HUES64 (cell line): ENCODE results near the gene ZNF559.
"Not testable (repeated sequence)": the region's sequence is repeated elsewhere in the genome, so short reads cannot be mapped to it uniquely, and the experiment has no call there.

Source experiments
- H3K27ac ChIP-seq: 2 replicates; pipeline ENCODE4 v1.7.0; 2013; ENCODE audit warnings: low read depth, low read length, inconsistent platforms
- H3K27me3 ChIP-seq: 2 replicates; pipeline ENCODE4 v1.6.1; 2013; ENCODE audit warnings: mild to moderate bottlenecking, low read length; ENCODE audit not compliant: insufficient read depth
- H3K36me3 ChIP-seq: 2 replicates; pipeline ENCODE4 v1.6.1; 2013; ENCODE audit warnings: mild to moderate bottlenecking, low read length; ENCODE audit not compliant: insufficient read depth
- H3K4me1 ChIP-seq: 2 replicates; pipeline ENCODE4 v1.6.1; 2013; ENCODE audit warnings: mild to moderate bottlenecking, low read length, moderate library complexity; ENCODE audit not compliant: insufficient read depth
- H3K4me3 ChIP-seq: 2 replicates; pipeline ENCODE4 v1.5.1; 2013; ENCODE audit warnings: mild to moderate bottlenecking, low read length, moderate library complexity
- H3K9ac ChIP-seq: 2 replicates; pipeline ENCODE4 v1.6.1; 2013; ENCODE audit warnings: mild to moderate bottlenecking, low read depth, low read length
- H3K9me3 ChIP-seq: 2 replicates; pipeline ENCODE4 v1.6.1; 2013; ENCODE audit warnings: low read depth, low read length; ENCODE audit not compliant: insufficient read depth
- WGBS: fragments of 150-250, 120-280 bp; methylation state at CpG from one replicate; pipeline ENCODE4 v1.1.7; 2013; ENCODE audit warnings: missing lambda C conversion rate; 5-methylcytosine and 5-hydroxymethylcytosine counted together

Gene ZNF559

GRCh38 chr19:9321338-9321737 lies 2.6 kb upstream of the ZNF559 start:
- Histone ChIP-seq H3K27me3 (no peaks in the 10 kb centered on the region), H3K4me1 (no peaks in the 10 kb centered on the region), H3K9me3 (peaks cover 32% of the 10 kb centered on the region), H3K36me3 (peaks cover 4% of the 10 kb centered on the region; the same call in 1 of the 2 replicates), H3K4me3 (no peak overlapping the region), H3K27ac (no peak overlapping the region), H3K9ac (no peak overlapping the region)
- WGBS, result 94% methylated on average over 17 of the region's 23 CpGs

GRCh38 chr19:9321756-9322155 lies 2.2 kb upstream of the ZNF559 start:
- not testable (repeated sequence) for H3K4me3 ChIP-seq, H3K27me3 ChIP-seq, H3K36me3 ChIP-seq, H3K27ac ChIP-seq, H3K4me1 ChIP-seq, H3K9ac ChIP-seq
- 96% methylated on average over 12 of the region's 14 CpGs for WGBS
- peaks cover 36% of the 10 kb centered on the region for H3K9me3 ChIP-seq

GRCh38 chr19:9322201-9322600 lies 1.8 kb upstream of the ZNF559 start:
- H3K36me3 ChIP-seq, result peaks cover 10% of the 10 kb centered on the region; the same call in 1 of the 2 replicates
- H3K9me3 ChIP-seq, result peaks cover 38% of the 10 kb centered on the region

GRCh38 chr19:9323557-9323918 lies 441 bp upstream of the ZNF559 start:
- H3K9ac ChIP-seq, result 0 out of 2 replicates have a peak overlapping the region, but pooled peaks have one; percentile 17
- H3K9me3 ChIP-seq, result peaks cover 45% of the 10 kb centered on the region
- 27% methylated on average over 9 of the region's 9 CpGs for WGBS
- H3K4me3 ChIP-seq, result peak overlapping the region; percentile 76
- H3K36me3 ChIP-seq, result peaks cover 21% of the 10 kb centered on the region
- H3K4me1 ChIP-seq, result no peaks in the 10 kb centered on the region
- H3K27ac ChIP-seq, result peak overlapping the region; percentile 74; the same call in 1 of the 2 replicates
- H3K27me3 ChIP-seq, result no peaks in the 10 kb centered on the region

More at GRCh38 chr19:9322201-9322600, 1.8 kb upstream of the ZNF559 start:
- H3K9ac ChIP-seq, H3K4me3 ChIP-seq, H3K27ac ChIP-seq, H3K4me1 ChIP-seq, H3K27me3 ChIP-seq: not testable (repeated sequence)
- 97% methylated on average over 10 of the region's 10 CpGs for WGBS

GRCh38 chr19:9324584-9324962 lies 594 bp downstream of the ZNF559 start:
- H3K4me3 ChIP-seq, result peak overlapping the region; percentile 76
- H3K27ac ChIP-seq, result peak overlapping the region; percentile 74; the same call in 1 of the 2 replicates
- peak overlapping the region; percentile 83 for H3K9ac ChIP-seq
- no peaks in the 10 kb centered on the region for H3K27me3 ChIP-seq
- peaks cover 28% of the 10 kb centered on the region for H3K36me3 ChIP-seq
- H3K4me1 ChIP-seq, result no peaks in the 10 kb centered on the region
- WGBS, result 56% methylated on average over 9 of the region's 9 CpGs
- H3K9me3 ChIP-seq, result peaks cover 56% of the 10 kb centered on the region

GRCh38 chr19:9329999-9330398 lies 6.0 kb downstream of the ZNF559 start:
- Histone ChIP-seq H3K4me1 (no peaks in the 10 kb centered on the region), H3K9ac (no peak overlapping the region), H3K4me3 (no peak overlapping the region), H3K27me3 (no peaks in the 10 kb centered on the region), H3K27ac (no peak overlapping the region), H3K9me3 (peaks cover 88% of the 10 kb centered on the region), H3K36me3 (peaks cover 68% of the 10 kb centered on the region)

- no peaks in the 10 kb centered on the region for H3K27me3 ChIP-seq
- H3K4me3 ChIP-seq, result peak overlapping the region; percentile 10; the same call in 1 of the 2 replicates
- peaks cover 71% of the 10 kb centered on the region for H3K36me3 ChIP-seq
- H3K27ac ChIP-seq, result no peak overlapping the region
- peaks cover 95% of the 10 kb centered on the region for H3K9me3 ChIP-seq
- 98% methylated on average over 6 of the region's 6 CpGs for WGBS
- H3K9ac ChIP-seq, result no peak overlapping the region
- no peaks in the 10 kb centered on the region for H3K4me1 ChIP-seq
Measured at GRCh38 chr19:9342610-9343304, 18.8 kb downstream of the ZNF559 start.

GRCh38 chr19:9345005-9345404 lies 21.0 kb downstream of the ZNF559 start:
- peaks cover 59% of the 10 kb centered on the region for H3K36me3 ChIP-seq
- no peak overlapping the region for H3K27ac ChIP-seq
- peaks cover 97% of the 10 kb centered on the region for H3K9me3 ChIP-seq
- H3K27me3 ChIP-seq, result no peaks in the 10 kb centered on the region
- no peak overlapping the region for H3K9ac ChIP-seq
- H3K4me1 ChIP-seq, result no peaks in the 10 kb centered on the region
- no peak overlapping the region for H3K4me3 ChIP-seq
- 88% methylated on average over 1 of the region's 2 CpGs for WGBS

GRCh38 chr19:9348253-9348652 lies 24.3 kb downstream of the ZNF559 start:
- no peak overlapping the region for H3K27ac ChIP-seq
- H3K4me1 ChIP-seq, result no peaks in the 10 kb centered on the region
- no peaks in the 10 kb centered on the region for H3K27me3 ChIP-seq
- peaks cover 39% of the 10 kb centered on the region for H3K36me3 ChIP-seq
- H3K9ac ChIP-seq, result no peak overlapping the region
- 98% methylated on average over 3 of the region's 3 CpGs for WGBS
- H3K4me3 ChIP-seq, result no peak overlapping the region
- peaks cover 92% of the 10 kb centered on the region for H3K9me3 ChIP-seq

GRCh38 chr19:9348671-9349070 lies 24.7 kb downstream of the ZNF559 start:
- H3K9ac ChIP-seq, result no peak overlapping the region
- H3K4me3 ChIP-seq, result no peak overlapping the region
- WGBS, result 97% methylated on average over 22 of the region's 22 CpGs
- peaks cover 35% of the 10 kb centered on the region for H3K36me3 ChIP-seq
- H3K9me3 ChIP-seq, result peaks cover 89% of the 10 kb centered on the region
- H3K27ac ChIP-seq, result no peak overlapping the region
- H3K4me1 ChIP-seq, result no peaks in the 10 kb centered on the region
- H3K27me3 ChIP-seq, result no peaks in the 10 kb centered on the region

GRCh38 chr19:9352505-9352904 lies 28.5 kb downstream of the ZNF559 start:
- Histone ChIP-seq H3K4me3 (no peak overlapping the region), H3K4me1 (no peaks in the 10 kb centered on the region), H3K36me3 (peaks cover 21% of the 10 kb centered on the region; the same call in 1 of the 2 replicates), H3K27ac (no peak overlapping the region), H3K9ac (no peak overlapping the region), H3K9me3 (peaks cover 81% of the 10 kb centered on the region), H3K27me3 (no peaks in the 10 kb centered on the region)
- WGBS, result 83% methylated on average over 1 of the region's 2 CpGs

GRCh38 chr19:9353011-9353410 lies 29.0 kb downstream of the ZNF559 start:
- H3K4me1 ChIP-seq, result no peaks in the 10 kb centered on the region
- no peak overlapping the region for H3K4me3 ChIP-seq
- H3K9ac ChIP-seq, result no peak overlapping the region
- H3K27ac ChIP-seq, result no peak overlapping the region
- H3K9me3 ChIP-seq, result peaks cover 81% of the 10 kb centered on the region
- peaks cover 24% of the 10 kb centered on the region; the same call in 1 of the 2 replicates for H3K36me3 ChIP-seq
- H3K27me3 ChIP-seq, result no peaks in the 10 kb centered on the region
